Measurements from ENCODE around the gene UBA52.
A peak's percentile ranks its signal among the peaks of the same experiment; 100 is the strongest.

Gene UBA52

GRCh38 chr19:18610556-18611326 is 39.1 kb downstream of the UBA52 start:
- peak overlapping the region; percentile 76 for H3K56ac ChIP-seq (ENCODE audit: low read length)
- H3K79me2 ChIP-seq (ENCODE audit: control insufficient read depth, insufficient read depth, low read length): no peaks in the 10 kb centered on the region
- no peak for DNase-seq
- H3K79me1 ChIP-seq (ENCODE audit: low read length): no peaks in the 10 kb centered on the region
- no CpG with 5 or more reads among the region's 45 CpGs for WGBS (ENCODE audit: extremely low coverage, insufficient coverage, low lambda C conversion rate)
- no peak overlapping the region for H3K4me3 ChIP-seq (ENCODE audit: low read length)
- H2BK120ac ChIP-seq (ENCODE audit: low read depth, low read length): no peak overlapping the region
- H3K27ac ChIP-seq (ENCODE audit: low read depth, low read length): no peak overlapping the region
- H3K4ac ChIP-seq (ENCODE audit: low read depth, low read length): no peak overlapping the region
- H3K23ac ChIP-seq (ENCODE audit: low read length): peak overlapping the region; percentile 66
- H2AK5ac ChIP-seq (ENCODE audit: low read length): peak overlapping the region; percentile 58
- peak overlapping the region; percentile 8 for H3K18ac ChIP-seq (ENCODE audit: low read length)
- peaks cover 55% of the 10 kb centered on the region for H3K27me3 ChIP-seq (ENCODE audit: insufficient read depth, low read length, poor library complexity)
- H2BK15ac ChIP-seq (replicated peaks; ENCODE audit: low read depth): no peak overlapping the region
- H3K4me1 ChIP-seq (ENCODE audit: control insufficient read depth, low read depth, low read length): peaks cover 9% of the 10 kb centered on the region
- H3K9ac ChIP-seq (ENCODE audit: low read length): peak overlapping the region; percentile 26
- peak overlapping the region; percentile 15 for H3K4me2 ChIP-seq (ENCODE audit: low read length)
- H4K8ac ChIP-seq (ENCODE audit: low read depth, low read length): no peak overlapping the region
- no peaks in the 10 kb centered on the region for H3K36me3 ChIP-seq (ENCODE audit: control insufficient read depth, insufficient read depth, low read length)
- H4K5ac ChIP-seq (ENCODE audit: low read length): no peak overlapping the region
- H2BK5ac ChIP-seq (ENCODE audit: low read length): no peak overlapping the region

GRCh38 chr19:18611327-18612050 is 39.8 kb downstream of the UBA52 start:
- Histone ChIP-seq H2BK120ac (ENCODE audit: low read depth, low read length) (no peak overlapping the region), H3K27me3 (ENCODE audit: insufficient read depth, low read length, poor library complexity) (peaks cover 50% of the 10 kb centered on the region), H3K9ac (ENCODE audit: low read length) (peak overlapping the region; percentile 28), H3K56ac (ENCODE audit: low read length) (peak overlapping the region; percentile 50), H3K4me1 (ENCODE audit: control insufficient read depth, low read depth, low read length) (peaks cover 9% of the 10 kb centered on the region), H3K4ac (ENCODE audit: low read depth, low read length) (no peak overlapping the region), H3K79me2 (ENCODE audit: control insufficient read depth, insufficient read depth, low read length) (no peaks in the 10 kb centered on the region), H3K79me1 (ENCODE audit: low read length) (no peaks in the 10 kb centered on the region), H3K4me3 (ENCODE audit: low read length) (no peak overlapping the region), H4K5ac (ENCODE audit: low read length) (no peak overlapping the region), H4K8ac (ENCODE audit: low read depth, low read length) (no peak overlapping the region), H2AK5ac (ENCODE audit: low read length) (no peak overlapping the region), H2BK5ac (ENCODE audit: low read length) (no peak overlapping the region), H2BK15ac (replicated peaks; ENCODE audit: low read depth) (no peak overlapping the region), H3K18ac (ENCODE audit: low read length) (no peak overlapping the region), H3K23ac (ENCODE audit: low read length) (no peak overlapping the region), H3K27ac (ENCODE audit: low read depth, low read length) (no peak overlapping the region), H3K4me2 (ENCODE audit: low read length) (peak overlapping the region; percentile 14), H3K36me3 (ENCODE audit: control insufficient read depth, insufficient read depth, low read length) (no peaks in the 10 kb centered on the region)
- DNase-seq: peak; percentile 42
- no CpG with 5 or more reads among the region's 62 CpGs for WGBS (ENCODE audit: extremely low coverage, insufficient coverage, low lambda C conversion rate)

GRCh38 chr19:18612051-18612771 is 40.6 kb downstream of the UBA52 start:
- Histone ChIP-seq H3K79me1 (ENCODE audit: low read length) (no peaks in the 10 kb centered on the region), H3K79me2 (ENCODE audit: control insufficient read depth, insufficient read depth, low read length) (no peaks in the 10 kb centered on the region), H2BK5ac (ENCODE audit: low read length) (no peak overlapping the region), H4K5ac (ENCODE audit: low read length) (no peak overlapping the region), H3K4me3 (ENCODE audit: low read length) (no peak overlapping the region), H3K4me2 (ENCODE audit: low read length) (peak overlapping the region; percentile 25), H3K27ac (ENCODE audit: low read depth, low read length) (no peak overlapping the region), H3K27me3 (ENCODE audit: insufficient read depth, low read length, poor library complexity) (peaks cover 49% of the 10 kb centered on the region), H3K56ac (ENCODE audit: low read length) (peak overlapping the region; percentile 25), H4K8ac (ENCODE audit: low read depth, low read length) (no peak overlapping the region), H2BK120ac (ENCODE audit: low read depth, low read length) (no peak overlapping the region), H3K36me3 (ENCODE audit: control insufficient read depth, insufficient read depth, low read length) (no peaks in the 10 kb centered on the region), H3K4ac (ENCODE audit: low read depth, low read length) (no peak overlapping the region), H3K9ac (ENCODE audit: low read length) (no peak overlapping the region), H3K4me1 (ENCODE audit: control insufficient read depth, low read depth, low read length) (peaks cover 9% of the 10 kb centered on the region), H2AK5ac (ENCODE audit: low read length) (no peak overlapping the region), H3K23ac (ENCODE audit: low read length) (no peak overlapping the region), H3K18ac (ENCODE audit: low read length) (no peak overlapping the region), H2BK15ac (replicated peaks; ENCODE audit: low read depth) (no peak overlapping the region)
- WGBS (ENCODE audit: extremely low coverage, insufficient coverage, low lambda C conversion rate): no CpG with 5 or more reads among the region's 30 CpGs
- DNase-seq: no peak

- no CpG with 5 or more reads among the region's 70 CpGs for WGBS (ENCODE audit: extremely low coverage, insufficient coverage, low lambda C conversion rate)
- peak within 1 kb of the TSS; percentile 67 for H3K56ac ChIP-seq (ENCODE audit: low read length)
- H3K18ac ChIP-seq (ENCODE audit: low read length): no peak within 1 kb of the TSS
- H3K36me3 ChIP-seq (ENCODE audit: control insufficient read depth, insufficient read depth, low read length): no peaks in the 10 kb centered on the region
- no peak within 1 kb of the TSS for H2BK15ac ChIP-seq (replicated peaks; ENCODE audit: low read depth)
- H4K5ac ChIP-seq (ENCODE audit: low read length): no peak within 1 kb of the TSS
- no peak within 1 kb of the TSS for H3K27ac ChIP-seq (ENCODE audit: low read depth, low read length)
- no peaks in the 10 kb centered on the region for H3K79me2 ChIP-seq (ENCODE audit: control insufficient read depth, insufficient read depth, low read length)
- no peak within 1 kb of the TSS for H3K4ac ChIP-seq (ENCODE audit: low read depth, low read length)
- no peak within 1 kb of the TSS for H2BK5ac ChIP-seq (ENCODE audit: low read length)
- H3K4me3 ChIP-seq (ENCODE audit: low read length): no peak within 1 kb of the TSS
- H3K9ac ChIP-seq (ENCODE audit: low read length): peak within 1 kb of the TSS; percentile 16
- H2BK120ac ChIP-seq (ENCODE audit: low read depth, low read length): no peak within 1 kb of the TSS
- peak within 1 kb of the TSS; percentile 61 for H3K4me2 ChIP-seq (ENCODE audit: low read length)
- peaks cover 42% of the 10 kb centered on the region for H3K27me3 ChIP-seq (ENCODE audit: insufficient read depth, low read length, poor library complexity)
- no peaks in the 10 kb centered on the region for H3K79me1 ChIP-seq (ENCODE audit: low read length)
- no peak within 1 kb of the TSS for H2AK5ac ChIP-seq (ENCODE audit: low read length)
- H3K23ac ChIP-seq (ENCODE audit: low read length): no peak within 1 kb of the TSS
- no peak for DNase-seq
- H3K4me1 ChIP-seq (ENCODE audit: control insufficient read depth, low read depth, low read length): peaks cover 9% of the 10 kb centered on the region
- no peak within 1 kb of the TSS for H4K8ac ChIP-seq (ENCODE audit: low read depth, low read length)
These were observed 41.3 kb downstream of the UBA52 start, which contains the start of gene TMEM59L for GRCh38 chr19:18612772-18613588. TSS of gene TMEM59L (plus strand) at chr19:18612870. CDS start at chr19:18612959, 89 bp downstream.

- no peak overlapping the region for H3K27ac ChIP-seq (ENCODE audit: low read depth, low read length)
- peaks cover 6% of the 10 kb centered on the region for H3K4me1 ChIP-seq (ENCODE audit: control insufficient read depth, low read depth, low read length)
- WGBS (ENCODE audit: extremely low coverage, insufficient coverage, low lambda C conversion rate): no CpG with 5 or more reads among the region's 23 CpGs
- H3K4me3 ChIP-seq (ENCODE audit: low read length): no peak overlapping the region
- H3K9ac ChIP-seq (ENCODE audit: low read length): no peak overlapping the region
- no peak overlapping the region for H3K4me2 ChIP-seq (ENCODE audit: low read length)
- no peak overlapping the region for H3K4ac ChIP-seq (ENCODE audit: low read depth, low read length)
- no peak overlapping the region for H2AK5ac ChIP-seq (ENCODE audit: low read length)
- H3K56ac ChIP-seq (ENCODE audit: low read length): peak overlapping the region; percentile 59
- no peaks in the 10 kb centered on the region for H3K79me2 ChIP-seq (ENCODE audit: control insufficient read depth, insufficient read depth, low read length)
- no peaks in the 10 kb centered on the region for H3K79me1 ChIP-seq (ENCODE audit: low read length)
- no peak for DNase-seq
- H4K8ac ChIP-seq (ENCODE audit: low read depth, low read length): no peak overlapping the region
- H4K5ac ChIP-seq (ENCODE audit: low read length): no peak overlapping the region
- H3K36me3 ChIP-seq (ENCODE audit: control insufficient read depth, insufficient read depth, low read length): no peaks in the 10 kb centered on the region
- H2BK120ac ChIP-seq (ENCODE audit: low read depth, low read length): no peak overlapping the region
- no peak overlapping the region for H2BK15ac ChIP-seq (replicated peaks; ENCODE audit: low read depth)
- H3K18ac ChIP-seq (ENCODE audit: low read length): no peak overlapping the region
- no peak overlapping the region for H2BK5ac ChIP-seq (ENCODE audit: low read length)
- no peak overlapping the region for H3K23ac ChIP-seq (ENCODE audit: low read length)
- peaks cover 35% of the 10 kb centered on the region for H3K27me3 ChIP-seq (ENCODE audit: insufficient read depth, low read length, poor library complexity)
These were observed 42.1 kb downstream of the UBA52 start for GRCh38 chr19:18613589-18614234.

Data from mesendoderm (in vitro differentiated cells).